HEK293 (cell line): ENCODE measurements around the gene HES7.

Experiments
- CTCF ChIA-PET: fragments of 350-600 bp; formaldehyde crosslinking; extraction: SDS; loops from one replicate; lab custom pipeline; 2021; ENCODE audit warnings: antibody characterized with exemption; lab: Yijun Ruan, JAX
- POLR2A ChIA-PET: fragments of 300-600 bp; formaldehyde crosslinking; extraction: SDS; loops from one replicate; lab custom pipeline; 2020; ENCODE audit warnings: antibody characterized with exemption, inconsistent platforms; lab: Yijun Ruan, JAX
- H3K27ac ChIP-seq: fragments of 200-500 bp; sonication (Bioruptor generic); 2 replicates; pipeline ENCODE4 v1.5.1; 2014; ENCODE audit warnings: low read depth, low read length, control low read depth, inconsistent platforms; ENCODE audit errors: extremely low read depth
- H3K36me3 ChIP-seq, 2 experiments: fragments of 200-500 bp in 1 of 2; sonication (Bioruptor generic) in 1 of 2; 1 replicate in 1 of 2; 2 replicates in 1 of 2; pipeline ENCODE4 v1.5.1; 2014 to 2017; ENCODE audit warnings: inconsistent platforms in 2 of 2, low read length in 2 of 2; ENCODE audit not compliant: control insufficient read depth in 2 of 2, insufficient read depth in 1 of 2
- H3K4me1 ChIP-seq: fragments of 200-500 bp; sonication (Bioruptor generic); 2 replicates; pipeline ENCODE4 v1.5.1; 2014; ENCODE audit warnings: mild to moderate bottlenecking, low read length, inconsistent platforms; ENCODE audit not compliant: control insufficient read depth, insufficient read depth
- H3K4me3 ChIP-seq: 2 replicates; pipeline ENCODE4 v1.5.1; 2011; ENCODE audit warnings: low read depth, mild to moderate bottlenecking, control low read depth, low read length, moderate library complexity
- H3K9me3 ChIP-seq: fragments of 200-500 bp; sonication (Bioruptor generic); 2 replicates; pipeline ENCODE4 v1.5.1; 2014; ENCODE audit warnings: low read depth, low read length, inconsistent platforms; ENCODE audit not compliant: control insufficient read depth, insufficient read depth
- BCL11A ChIP-seq: fragments of 450-650 bp; formaldehyde crosslinking; IDR thresholded peaks from 2 replicates; pipeline ENCODE4 v1.5.1; 2016; ENCODE audit warnings: low read depth, missing biosample characterization, missing genetic modification characterization
- GFI1B ChIP-seq: fragments of 450-650 bp; formaldehyde crosslinking; IDR thresholded peaks from 2 replicates; pipeline ENCODE4 v1.5.1; 2016; ENCODE audit warnings: missing biosample characterization, missing genetic modification characterization
- GLI4 ChIP-seq: fragments of 450-650 bp; formaldehyde crosslinking; IDR thresholded peaks from 2 replicates; pipeline ENCODE4 v1.5.1; 2016; ENCODE audit warnings: missing biosample characterization, missing genetic modification characterization
- HOXA7 ChIP-seq: sonication (generic); formaldehyde crosslinking; IDR thresholded peaks from 2 replicates; pipeline ENCODE4 v1.8.1; 2022; ENCODE audit warnings: missing genetic modification reagents, borderline replicate concordance
- HOXD13 ChIP-seq: sonication (generic); formaldehyde crosslinking; IDR thresholded peaks from 2 replicates; pipeline ENCODE4 v1.8.0; 2022; ENCODE audit warnings: missing genetic modification reagents, borderline replicate concordance
- IKZF3 ChIP-seq: fragments of 450-650 bp; IDR thresholded peaks from 2 replicates; pipeline ENCODE4 v1.5.0; 2018; ENCODE audit warnings: missing biosample characterization, mild to moderate bottlenecking, missing genetic modification characterization, moderate library complexity
- KLF9 ChIP-seq: fragments of 450-650 bp; formaldehyde crosslinking; IDR thresholded peaks from 2 replicates; pipeline ENCODE4 v1.5.1; 2016; ENCODE audit warnings: missing biosample characterization, missing genetic modification characterization, low read depth
- SCRT1 ChIP-seq: fragments of 450-650 bp; formaldehyde crosslinking; IDR thresholded peaks from 2 replicates; pipeline ENCODE4 v1.5.1; 2016; ENCODE audit warnings: missing biosample characterization, missing genetic modification characterization, borderline replicate concordance
- SP3 ChIP-seq: fragments of 450-650 bp; formaldehyde crosslinking; IDR thresholded peaks from 2 replicates; pipeline ENCODE4 v1.5.1; 2016; ENCODE audit warnings: missing biosample characterization, missing genetic modification characterization
- YY1 ChIP-seq: fragments of 450-650 bp; formaldehyde crosslinking; IDR thresholded peaks from 2 replicates; pipeline ENCODE4 v1.5.1; 2018; ENCODE audit warnings: missing biosample characterization, missing genetic modification characterization
- YY2 ChIP-seq: fragments of 450-650 bp; formaldehyde crosslinking; IDR thresholded peaks from 2 replicates; pipeline ENCODE4 v1.5.1; 2016; ENCODE audit warnings: missing biosample characterization, missing genetic modification characterization
- ZFP3 ChIP-seq: fragments of 450-650 bp; formaldehyde crosslinking; IDR thresholded peaks from 2 replicates; pipeline ENCODE4 v1.5.1; 2016; ENCODE audit warnings: low read depth, missing biosample characterization, missing genetic modification characterization
- ZFP37 ChIP-seq: fragments of 450-650 bp; formaldehyde crosslinking; IDR thresholded peaks from 2 replicates; pipeline ENCODE4 v1.5.1; 2016; ENCODE audit warnings: missing biosample characterization, missing genetic modification characterization
- ZNF133 ChIP-seq: fragments of 450-650 bp; formaldehyde crosslinking; IDR thresholded peaks from 2 replicates; pipeline ENCODE4 v1.5.1; 2016; ENCODE audit warnings: missing biosample characterization, missing genetic modification characterization
- ZNF184 ChIP-seq: fragments of 450-650 bp; IDR thresholded peaks from 2 replicates; pipeline ENCODE4 v1.5.1; 2018; ENCODE audit warnings: missing biosample characterization, mild to moderate bottlenecking, missing genetic modification characterization
- ZNF23 ChIP-seq: fragments of 450-650 bp; formaldehyde crosslinking; IDR thresholded peaks from 2 replicates; pipeline ENCODE4 v1.5.1; 2016; ENCODE audit warnings: missing biosample characterization, missing genetic modification characterization, borderline replicate concordance
- ZNF311 ChIP-seq: fragments of 450-650 bp; formaldehyde crosslinking; IDR thresholded peaks from 2 replicates; pipeline ENCODE4 v1.5.1; 2017; ENCODE audit warnings: missing biosample characterization, missing genetic modification characterization, borderline replicate concordance
- ZNF391 ChIP-seq: fragments of 450-650 bp; formaldehyde crosslinking; IDR thresholded peaks from 2 replicates; pipeline ENCODE4 v1.5.1; 2016; ENCODE audit warnings: low read depth, missing biosample characterization, missing genetic modification characterization, borderline replicate concordance
- ZNF510 ChIP-seq: fragments of 450-650 bp; formaldehyde crosslinking; IDR thresholded peaks from 2 replicates; pipeline ENCODE4 v1.5.1; 2018; ENCODE audit warnings: mild to moderate bottlenecking, missing genetic modification characterization, missing biosample characterization; ENCODE audit not compliant: insufficient replicate concordance
- ZNF530 ChIP-seq: fragments of 450-650 bp; formaldehyde crosslinking; IDR thresholded peaks from 2 replicates; pipeline ENCODE4 v1.5.1; 2016; ENCODE audit warnings: low read depth, missing biosample characterization, missing genetic modification characterization
- ZNF596 ChIP-seq: fragments of 450-650 bp; IDR thresholded peaks from 2 replicates; pipeline ENCODE4 v1.5.0; 2018; ENCODE audit warnings: missing biosample characterization, mild to moderate bottlenecking, missing genetic modification characterization, moderate library complexity
- ZNF624 ChIP-seq: fragments of 450-650 bp; formaldehyde crosslinking; IDR thresholded peaks from 2 replicates; pipeline ENCODE4 v1.5.1; 2017; ENCODE audit warnings: missing biosample characterization, missing genetic modification characterization
- ZNF660 ChIP-seq: fragments of 450-650 bp; IDR thresholded peaks from 2 replicates; pipeline ENCODE4 v1.5.1; 2018; ENCODE audit warnings: missing biosample characterization, mild to moderate bottlenecking, missing genetic modification characterization
- ZNF701 ChIP-seq: fragments of 450-650 bp; formaldehyde crosslinking; IDR thresholded peaks from 2 replicates; pipeline ENCODE4 v1.5.1; 2016; ENCODE audit warnings: missing biosample characterization, missing genetic modification characterization
- ZNF777 ChIP-seq: fragments of 450-650 bp; formaldehyde crosslinking; IDR thresholded peaks from 2 replicates; pipeline ENCODE4 v1.5.1; 2017; ENCODE audit warnings: missing biosample characterization, missing genetic modification characterization, borderline replicate concordance
- ZSCAN16 ChIP-seq: fragments of 450-650 bp; formaldehyde crosslinking; IDR thresholded peaks from 2 replicates; pipeline ENCODE4 v1.5.1; 2016; ENCODE audit warnings: missing biosample characterization, missing genetic modification characterization
- TF ChIP-seq, protein P1 (sequence below): fragments of 450-650 bp; formaldehyde crosslinking; IDR thresholded peaks from 2 replicates; pipeline ENCODE4 v1.5.1; 2016; ENCODE audit warnings: missing biosample characterization, missing genetic modification characterization
- TF ChIP-seq, protein P2 (sequence below): fragments of 450-650 bp; formaldehyde crosslinking; IDR thresholded peaks from 2 replicates; pipeline ENCODE4 v1.5.1; 2017; ENCODE audit warnings: missing biosample characterization, missing genetic modification characterization
- TF ChIP-seq, protein P3 (sequence below): fragments of 450-650 bp; formaldehyde crosslinking; IDR thresholded peaks from 2 replicates; pipeline ENCODE4 v1.5.1; 2017; ENCODE audit warnings: missing biosample characterization, missing genetic modification characterization
- TF ChIP-seq, protein P4 (sequence below): sonication (generic); formaldehyde crosslinking; IDR thresholded peaks from 2 replicates; pipeline ENCODE4 v1.8.1; 2022; ENCODE audit warnings: mild to moderate bottlenecking, moderate library complexity, missing genetic modification reagents

HES7 gene

DNA sequence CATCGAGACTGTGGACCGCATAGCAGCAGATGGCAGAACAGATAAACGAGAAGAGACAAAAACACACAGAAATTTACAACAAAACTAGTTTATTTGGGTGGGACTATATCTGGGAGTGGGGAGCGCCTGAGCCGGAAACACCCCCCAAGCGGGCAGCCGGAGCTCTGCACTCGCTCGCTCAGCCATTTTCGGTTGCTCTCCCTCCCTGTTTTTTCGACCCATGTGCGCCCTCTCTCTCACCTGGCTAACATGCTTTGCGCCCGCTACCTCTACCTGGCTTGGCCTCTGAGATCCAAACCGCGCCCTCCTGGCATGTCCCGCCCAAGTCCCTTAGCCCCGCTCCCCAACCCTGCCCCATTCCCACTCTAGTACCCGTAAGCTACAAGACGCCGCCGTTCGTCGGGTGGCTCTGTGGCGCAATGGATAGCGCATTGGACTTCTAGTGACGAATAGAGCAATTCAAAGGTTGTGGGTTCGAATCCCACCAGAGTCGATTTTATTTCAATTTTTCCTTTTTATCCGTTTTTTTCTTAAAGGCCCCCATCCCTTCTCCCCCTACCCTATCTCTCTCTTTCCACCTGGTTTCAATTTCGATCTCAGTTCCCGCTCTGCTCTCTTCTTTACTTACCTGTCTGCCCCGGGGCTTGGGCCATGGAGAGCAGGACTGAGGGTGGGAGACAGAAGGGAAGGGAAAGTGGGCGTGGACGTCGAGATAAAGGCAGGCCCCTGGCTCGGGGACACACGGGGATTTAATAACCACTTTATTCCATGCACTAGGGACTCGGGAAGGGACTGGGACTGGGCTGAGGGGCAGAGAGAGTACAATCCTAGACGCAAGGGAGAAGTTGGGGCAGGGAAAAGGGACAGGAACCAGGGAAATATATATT lies 3.1 kb downstream of the HES7 start:
- ChIA-PET CTCF (interaction anchor here (0.5 to 3.5 kb wide), 23 partner anchors 12 to 313 kb away, joined by 3 to 81 read pairs (median 7); partner anchors contain the start of gene CTC1), POLR2A (interaction anchor here (0.7 to 3.5 kb wide), 9 partner anchors 17 to 791 kb away, joined by 3 to 32 read pairs (median 9); partner anchors contain the start of genes AURKB, BORCS6, CTC1 and PFAS)
- Histone ChIP-seq H3K4me1 (peaks cover 11% of the 10 kb centered on the region), H3K27ac (peak overlapping the region; percentile 35; the same call in 1 of the 2 replicates), H3K9me3 (no peaks in the 10 kb centered on the region), H3K36me3 (no peaks in the 10 kb centered on the region), H3K4me3 (peak overlapping the region; percentile 70)
- TF ChIP-seq, protein P1, sequence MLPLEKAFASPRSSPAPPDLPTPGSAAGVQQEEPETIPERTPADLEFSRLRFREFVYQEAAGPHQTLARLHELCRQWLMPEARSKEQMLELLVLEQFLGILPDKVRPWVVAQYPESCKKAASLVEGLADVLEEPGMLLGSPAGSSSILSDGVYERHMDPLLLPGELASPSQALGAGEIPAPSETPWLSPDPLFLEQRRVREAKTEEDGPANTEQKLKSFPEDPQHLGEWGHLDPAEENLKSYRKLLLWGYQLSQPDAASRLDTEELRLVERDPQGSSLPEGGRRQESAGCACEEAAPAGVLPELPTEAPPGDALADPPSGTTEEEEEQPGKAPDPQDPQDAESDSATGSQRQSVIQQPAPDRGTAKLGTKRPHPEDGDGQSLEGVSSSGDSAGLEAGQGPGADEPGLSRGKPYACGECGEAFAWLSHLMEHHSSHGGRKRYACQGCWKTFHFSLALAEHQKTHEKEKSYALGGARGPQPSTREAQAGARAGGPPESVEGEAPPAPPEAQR (tag by site-specific recombination), result peak; percentile 83; the same call in 1 of the 2 replicates
- TF ChIP-seq ZNF777 (tag by site-specific recombination), result 0 out of 2 replicates have a peak, but pooled peaks have one; percentile 7
- TF ChIP-seq, protein P2, sequence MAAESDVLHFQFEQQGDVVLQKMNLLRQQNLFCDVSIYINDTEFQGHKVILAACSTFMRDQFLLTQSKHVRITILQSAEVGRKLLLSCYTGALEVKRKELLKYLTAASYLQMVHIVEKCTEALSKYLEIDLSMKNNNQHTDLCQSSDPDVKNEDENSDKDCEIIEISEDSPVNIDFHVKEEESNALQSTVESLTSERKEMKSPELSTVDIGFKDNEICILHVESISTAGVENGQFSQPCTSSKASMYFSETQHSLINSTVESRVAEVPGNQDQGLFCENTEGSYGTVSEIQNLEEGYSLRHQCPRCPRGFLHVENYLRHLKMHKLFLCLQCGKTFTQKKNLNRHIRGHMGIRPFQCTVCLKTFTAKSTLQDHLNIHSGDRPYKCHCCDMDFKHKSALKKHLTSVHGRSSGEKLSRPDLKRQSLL (tag by site-specific recombination), result peak; percentile 61; the same call in 1 of the 2 replicates
- 0 out of 2 replicates have a peak, but pooled peaks have one; percentile 23 for TF ChIP-seq HOXD13
- TF ChIP-seq YY1 (tag by site-specific recombination), result peak; percentile 78
- no peak for TF ChIP-seq HOXA7 (CRISPR knock-in tag)
- TF ChIP-seq ZNF701 (tag by site-specific recombination), result no peak
- TF ChIP-seq ZNF133 (tag by site-specific recombination), result no peak
- TF ChIP-seq, protein P3, sequence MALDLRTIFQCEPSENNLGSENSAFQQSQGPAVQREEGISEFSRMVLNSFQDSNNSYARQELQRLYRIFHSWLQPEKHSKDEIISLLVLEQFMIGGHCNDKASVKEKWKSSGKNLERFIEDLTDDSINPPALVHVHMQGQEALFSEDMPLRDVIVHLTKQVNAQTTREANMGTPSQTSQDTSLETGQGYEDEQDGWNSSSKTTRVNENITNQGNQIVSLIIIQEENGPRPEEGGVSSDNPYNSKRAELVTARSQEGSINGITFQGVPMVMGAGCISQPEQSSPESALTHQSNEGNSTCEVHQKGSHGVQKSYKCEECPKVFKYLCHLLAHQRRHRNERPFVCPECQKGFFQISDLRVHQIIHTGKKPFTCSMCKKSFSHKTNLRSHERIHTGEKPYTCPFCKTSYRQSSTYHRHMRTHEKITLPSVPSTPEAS (tag by site-specific recombination), result no peak
- TF ChIP-seq ZNF391 (tag by site-specific recombination), result peak; percentile 91; the same call in 1 of the 2 replicates
- TF ChIP-seq ZNF530 (tag by site-specific recombination), result no peak
- TF ChIP-seq KLF9 (tag by site-specific recombination), result peak; percentile 93
- TF ChIP-seq GLI4, result peak; percentile 61; the same call in 1 of the 2 replicates
- TF ChIP-seq, protein P4, sequence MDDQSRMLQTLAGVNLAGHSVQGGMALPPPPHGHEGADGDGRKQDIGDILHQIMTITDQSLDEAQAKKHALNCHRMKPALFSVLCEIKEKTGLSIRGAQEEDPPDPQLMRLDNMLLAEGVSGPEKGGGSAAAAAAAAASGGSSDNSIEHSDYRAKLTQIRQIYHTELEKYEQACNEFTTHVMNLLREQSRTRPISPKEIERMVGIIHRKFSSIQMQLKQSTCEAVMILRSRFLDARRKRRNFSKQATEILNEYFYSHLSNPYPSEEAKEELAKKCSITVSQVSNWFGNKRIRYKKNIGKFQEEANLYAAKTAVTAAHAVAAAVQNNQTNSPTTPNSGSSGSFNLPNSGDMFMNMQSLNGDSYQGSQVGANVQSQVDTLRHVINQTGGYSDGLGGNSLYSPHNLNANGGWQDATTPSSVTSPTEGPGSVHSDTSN, result no peak
- TF ChIP-seq BCL11A (tag by site-specific recombination), result peak; percentile 34
- TF ChIP-seq ZNF510 (tag by site-specific recombination), result no peak
- TF ChIP-seq ZSCAN16 (tag by site-specific recombination), result no peak
- peak; percentile 35 for TF ChIP-seq ZFP37 (tag by site-specific recombination)
- TF ChIP-seq GFI1B (tag by site-specific recombination), result peak; percentile 69; the same call in 1 of the 2 replicates
- TF ChIP-seq ZNF23 (tag by site-specific recombination), result no peak
- TF ChIP-seq ZFP3, result peak; percentile 6; the same call in 1 of the 2 replicates
- TF ChIP-seq YY2 (tag by site-specific recombination), result peak; percentile 59
- TF ChIP-seq IKZF3 (tag by site-specific recombination), result peak; percentile 56; the same call in 1 of the 2 replicates
- peak; percentile 74 for TF ChIP-seq ZNF184
- TF ChIP-seq ZNF596 (tag by site-specific recombination), result no peak
- no peak for TF ChIP-seq ZNF311 (tag by site-specific recombination)
- peak; percentile 72 for TF ChIP-seq SP3 (tag by site-specific recombination)
- 0 out of 2 replicates have a peak, but pooled peaks have one; percentile 71 for TF ChIP-seq ZNF624 (tag by site-specific recombination)
- 0 out of 2 replicates have a peak, but pooled peaks have one; percentile 20 for TF ChIP-seq SCRT1 (tag by site-specific recombination)
- peak; percentile 75 for TF ChIP-seq ZNF660 (tag by site-specific recombination)
